GM03348 (cell line): ENCODE data around the gene DYRK2.

Source experiments
- DNase-seq: peaks from one replicate; pipeline ENCODE4 v3.0.0; 2012; ENCODE audit warnings: low spot score

The DYRK2 gene

GRCh38 chr12:67646775-67647174 is 1.8 kb upstream of the DYRK2 start:
- DNase-seq = no peak

DNA sequence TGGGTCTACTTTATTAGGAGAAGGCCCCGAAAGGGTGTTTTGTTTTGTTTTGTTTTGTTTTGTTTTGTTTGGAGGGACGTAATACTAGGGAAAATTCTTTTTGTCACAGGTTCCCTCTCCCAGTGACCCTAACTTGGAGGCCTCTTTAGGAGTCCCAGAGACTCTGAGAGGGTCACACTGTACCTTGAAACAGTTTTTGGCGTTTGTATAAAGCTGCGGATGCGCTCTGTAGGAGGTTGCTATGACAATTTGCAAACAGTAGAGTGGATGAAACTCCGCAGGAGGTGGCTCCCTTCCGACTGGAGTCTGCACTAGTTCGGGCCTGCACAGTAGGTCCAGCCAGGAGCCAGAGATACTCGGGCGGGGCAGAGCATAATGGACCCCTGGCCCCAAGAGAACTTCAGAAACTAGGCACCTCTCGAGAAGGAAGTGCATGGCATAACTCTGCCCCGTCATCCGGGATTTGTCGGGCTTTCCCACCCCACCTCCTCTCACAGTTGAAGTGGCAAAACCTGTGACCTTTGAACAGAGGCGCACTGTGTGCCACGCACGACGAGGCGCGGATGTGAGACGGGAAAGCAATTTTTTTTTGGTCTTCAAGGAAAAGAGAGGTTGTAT is 1.3 kb upstream of the DYRK2 start:
- DNase-seq = no peak

DNA sequence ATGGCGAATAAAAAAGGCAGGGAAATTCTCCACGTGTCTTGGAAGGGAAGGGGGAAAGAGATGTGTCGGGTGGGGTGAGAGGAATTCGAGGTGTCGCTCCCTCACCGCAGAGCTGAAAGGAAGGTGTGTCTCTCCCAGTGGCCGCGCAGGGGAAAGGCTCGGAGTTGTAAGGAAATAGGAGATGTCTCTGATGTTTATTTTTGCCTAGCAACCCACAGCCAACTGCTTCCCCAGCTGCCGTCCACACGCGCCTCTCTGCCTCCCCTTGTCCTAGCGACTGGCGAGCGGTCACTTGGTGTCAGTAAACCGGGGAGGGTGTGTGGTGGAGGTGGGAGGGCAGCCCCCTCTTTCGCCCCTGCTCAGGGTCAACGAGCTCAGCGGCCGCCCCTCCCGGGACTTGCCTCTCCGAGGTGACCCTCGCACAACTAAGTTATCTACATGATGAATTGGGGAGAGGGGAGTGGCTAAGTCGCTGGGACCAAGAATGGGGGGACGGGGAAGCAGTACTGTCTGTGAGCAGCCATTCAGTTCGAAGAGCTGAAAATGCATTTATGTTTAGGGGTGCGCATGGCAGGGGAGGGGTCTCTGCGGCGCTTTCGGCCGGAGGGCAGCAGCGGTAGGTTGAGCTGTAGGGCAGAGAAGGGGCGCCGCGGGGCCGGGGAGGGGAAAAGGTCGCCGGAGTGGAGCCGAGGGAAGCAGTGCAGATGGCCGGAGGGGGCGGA is 585 bp upstream of the DYRK2 start:
- DNase-seq = peak; percentile 86

DNA sequence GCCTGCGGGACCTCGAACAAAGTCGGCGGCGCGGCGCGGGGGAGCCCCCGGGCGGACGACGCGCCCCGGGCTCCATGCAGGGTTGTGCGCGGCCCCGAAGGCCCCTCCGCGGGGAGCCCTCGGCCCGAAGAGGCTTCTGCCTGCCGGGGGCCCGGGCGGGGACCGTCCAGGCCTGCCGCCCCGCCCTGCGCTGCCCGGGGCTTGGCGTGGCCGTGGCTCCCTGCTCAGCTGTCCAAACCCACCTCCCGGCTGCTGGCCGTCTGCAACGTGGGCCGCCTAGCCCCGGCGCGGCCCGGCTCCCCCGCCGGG is 670 bp downstream of the DYRK2 start:
- DNase-seq = peak; percentile 64

DNA sequence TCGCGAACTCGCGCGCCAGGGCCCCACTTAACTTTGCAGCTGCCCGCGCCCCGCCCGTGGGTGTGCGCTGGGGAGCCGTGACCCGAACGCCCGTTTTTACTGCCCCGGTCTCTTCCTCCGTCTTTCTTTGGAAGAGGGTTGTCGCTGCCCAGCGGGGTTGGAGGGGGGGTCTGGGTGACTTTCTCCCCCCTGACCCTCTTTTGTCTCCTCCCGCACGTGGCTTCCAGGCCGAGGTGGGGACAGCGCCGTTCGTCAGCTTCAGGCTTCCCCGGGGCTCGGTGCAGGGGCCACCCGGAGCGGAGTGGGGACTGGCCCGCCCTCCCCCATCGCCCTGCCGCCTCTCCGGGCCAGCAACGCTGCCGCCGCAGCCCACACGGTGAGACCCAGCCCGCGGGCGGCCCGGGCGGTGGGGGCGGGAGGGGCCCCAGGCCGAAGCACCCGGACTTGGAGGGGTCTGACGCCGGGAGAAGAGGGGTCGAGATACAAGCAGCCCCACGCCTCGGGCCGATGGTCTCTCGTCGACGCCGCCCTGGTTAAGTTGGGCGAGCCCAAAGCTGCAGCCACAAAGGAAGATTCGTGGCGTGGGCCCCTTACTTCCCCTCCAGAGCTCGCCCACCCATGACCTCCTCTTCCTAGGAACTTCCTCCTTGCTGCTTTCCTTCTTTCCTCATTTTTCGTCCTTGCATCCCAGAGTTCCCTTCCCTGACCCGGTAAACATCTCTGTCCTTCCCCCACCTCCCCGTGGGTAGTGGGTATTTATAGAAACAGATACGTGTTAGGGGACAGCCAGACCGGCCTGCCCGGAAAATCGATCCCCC is 1.2 kb downstream of the DYRK2 start:
- DNase-seq = peak; percentile 68

- DNase-seq = no peak
Observed at GRCh38 chr12:67650388-67651131, 2.0 kb downstream of the DYRK2 start.

DNA sequence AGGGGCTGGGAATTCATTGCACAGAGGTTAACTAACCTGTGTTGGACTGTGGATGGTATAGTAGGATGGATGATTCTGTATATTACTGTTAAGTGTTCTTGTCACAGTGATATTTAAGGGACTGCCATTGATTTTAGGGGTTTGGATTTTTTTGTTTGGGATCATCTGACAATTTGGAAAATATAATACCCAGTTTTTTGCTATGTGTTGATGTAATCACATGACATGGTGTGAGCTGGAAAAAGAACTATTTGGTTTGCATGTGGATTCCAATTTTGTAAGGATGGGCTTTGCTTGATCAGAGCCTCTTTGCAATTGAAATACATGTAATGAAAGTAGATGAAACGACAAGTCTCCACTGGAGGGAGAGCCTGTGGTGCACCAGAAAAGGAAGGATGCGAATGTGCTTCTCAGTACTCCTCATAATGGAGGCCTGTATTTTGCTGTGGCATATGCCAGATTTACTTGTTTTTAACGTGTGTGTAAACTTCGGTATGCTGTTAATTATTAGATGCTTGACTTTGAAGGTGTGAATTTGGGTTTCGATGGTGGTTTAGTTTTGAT is 2.7 kb downstream of the DYRK2 start:
- DNase-seq = peak; percentile 56

DNA sequence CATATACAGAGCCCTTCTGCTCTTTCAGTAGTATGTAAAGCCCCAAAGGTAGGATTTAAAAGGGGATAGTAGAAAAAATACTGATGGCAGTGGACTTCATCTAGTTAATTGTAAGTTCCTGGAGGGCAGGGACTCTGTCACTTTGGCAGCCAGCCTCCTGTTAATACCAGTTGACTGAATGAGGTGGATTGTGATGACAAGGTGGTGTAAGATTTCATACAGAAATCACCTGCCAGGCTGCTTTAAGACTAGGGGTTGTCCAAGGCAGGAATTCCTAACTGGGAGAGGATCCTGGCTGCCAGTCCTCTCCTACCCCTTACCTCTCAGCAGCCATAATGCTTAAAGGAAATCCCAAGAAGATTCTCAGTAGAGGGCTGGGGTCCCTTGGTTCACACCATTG is 7.3 kb downstream of the DYRK2 start:
- DNase-seq = no peak

GRCh38 chr12:67656251-67656650 is 7.7 kb downstream of the DYRK2 start:
- DNase-seq = no peak

- DNase-seq = no peak
Observed at GRCh38 chr12:67658486-67658885, 9.9 kb downstream of the DYRK2 start.

DNA sequence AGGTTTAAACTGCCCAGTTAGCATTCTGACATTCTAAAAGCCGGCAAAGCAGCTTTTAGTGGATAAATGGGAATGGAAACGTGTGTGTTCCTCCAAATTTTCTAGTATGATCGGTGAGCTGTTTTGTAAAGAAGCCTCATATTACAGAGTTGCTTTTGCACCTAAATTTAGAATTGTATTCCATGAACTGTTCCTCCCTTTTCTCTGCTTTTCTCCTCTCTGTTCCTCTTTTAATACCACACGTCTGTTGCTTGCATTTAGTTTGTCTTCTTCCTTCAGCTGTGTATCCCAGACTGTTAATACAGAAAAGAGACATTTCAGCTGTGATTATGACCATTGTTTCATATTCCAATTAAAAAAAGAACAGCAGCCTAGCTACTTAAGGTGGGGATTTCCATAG is 10.7 kb downstream of the DYRK2 start:
- DNase-seq = no peak

GRCh38 chr12:67661311-67662021 is 12.9 kb downstream of the DYRK2 start:
- DNase-seq = peak; percentile 29

DNA sequence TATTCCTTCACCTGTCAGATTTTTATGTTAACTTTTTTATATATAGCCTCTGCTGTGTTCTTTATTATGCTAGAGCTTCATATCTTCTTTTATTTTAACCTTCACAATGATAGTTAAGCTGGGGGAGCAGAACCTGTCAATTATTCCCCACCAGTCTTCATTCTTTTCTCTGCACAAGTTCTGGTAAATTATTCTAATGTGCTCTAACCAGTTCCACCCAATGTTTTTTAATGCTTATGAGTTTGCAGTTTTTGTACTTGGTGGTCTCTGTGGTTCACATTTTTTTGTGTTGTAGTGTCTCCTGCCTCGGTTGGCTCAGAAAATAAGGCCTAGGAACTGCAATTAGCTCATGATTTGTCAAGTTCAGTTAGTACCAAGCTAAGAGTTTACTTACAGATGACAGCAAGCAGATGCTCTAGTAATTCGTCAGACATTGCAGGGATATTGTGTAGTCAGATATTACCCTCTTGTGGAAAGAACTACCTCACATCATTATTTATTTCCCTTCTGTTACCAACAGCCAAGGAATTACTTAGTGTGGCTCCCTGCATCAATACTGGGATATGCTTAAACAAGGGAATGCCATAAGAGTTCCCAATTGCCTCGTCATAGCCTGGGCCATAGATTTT is 14.5 kb downstream of the DYRK2 start:
- peak; percentile 47 for DNase-seq

GRCh38 chr12:67664171-67664570 is 15.6 kb downstream of the DYRK2 start:
- no peak for DNase-seq

DNA sequence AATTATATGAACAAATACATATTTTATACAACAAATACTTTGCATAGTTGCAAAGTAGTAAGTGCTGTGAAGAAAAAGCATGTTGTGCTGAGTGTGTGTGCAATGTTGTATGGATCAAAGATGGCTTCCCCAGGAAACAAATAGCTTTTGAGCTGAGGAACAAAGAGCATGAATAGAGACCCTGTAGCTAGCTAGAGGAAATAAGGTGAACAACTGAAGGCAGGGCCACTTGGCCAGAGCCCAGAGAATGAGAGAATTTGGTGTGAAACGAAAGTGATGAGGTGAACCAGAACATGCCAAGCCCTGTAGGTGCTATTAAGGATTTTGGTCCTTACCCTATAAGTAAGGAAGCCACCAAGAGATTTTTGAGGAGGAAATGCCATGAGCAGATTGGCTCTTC is 17.1 kb downstream of the DYRK2 start:
- no peak for DNase-seq

DNA sequence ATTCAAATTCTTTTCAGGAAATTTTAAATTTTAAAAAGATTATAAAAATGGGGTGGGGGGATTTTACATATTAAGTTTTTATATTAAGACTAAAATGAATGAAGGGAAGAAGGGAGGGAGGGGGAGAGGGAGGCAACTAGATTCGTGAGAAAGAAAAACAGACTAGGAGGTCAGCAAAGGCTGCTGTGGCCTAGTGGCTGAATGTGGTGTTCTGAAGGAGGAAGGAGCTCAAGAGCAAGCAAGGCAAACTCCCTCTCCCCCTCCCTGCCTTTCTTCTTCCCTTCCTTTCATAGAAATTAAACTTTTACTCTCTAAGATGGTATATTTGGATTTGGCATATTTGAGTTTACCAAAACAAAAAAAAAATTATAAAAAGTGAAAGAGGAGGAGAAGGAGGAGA is 18.1 kb downstream of the DYRK2 start:
- no peak for DNase-seq

GRCh38 chr12:67667276-67668073 is 18.9 kb downstream of the DYRK2 start:
- no peak for DNase-seq

- no peak for DNase-seq
Observed at GRCh38 chr12:67669217-67669933, 20.8 kb downstream of the DYRK2 start.

DNA sequence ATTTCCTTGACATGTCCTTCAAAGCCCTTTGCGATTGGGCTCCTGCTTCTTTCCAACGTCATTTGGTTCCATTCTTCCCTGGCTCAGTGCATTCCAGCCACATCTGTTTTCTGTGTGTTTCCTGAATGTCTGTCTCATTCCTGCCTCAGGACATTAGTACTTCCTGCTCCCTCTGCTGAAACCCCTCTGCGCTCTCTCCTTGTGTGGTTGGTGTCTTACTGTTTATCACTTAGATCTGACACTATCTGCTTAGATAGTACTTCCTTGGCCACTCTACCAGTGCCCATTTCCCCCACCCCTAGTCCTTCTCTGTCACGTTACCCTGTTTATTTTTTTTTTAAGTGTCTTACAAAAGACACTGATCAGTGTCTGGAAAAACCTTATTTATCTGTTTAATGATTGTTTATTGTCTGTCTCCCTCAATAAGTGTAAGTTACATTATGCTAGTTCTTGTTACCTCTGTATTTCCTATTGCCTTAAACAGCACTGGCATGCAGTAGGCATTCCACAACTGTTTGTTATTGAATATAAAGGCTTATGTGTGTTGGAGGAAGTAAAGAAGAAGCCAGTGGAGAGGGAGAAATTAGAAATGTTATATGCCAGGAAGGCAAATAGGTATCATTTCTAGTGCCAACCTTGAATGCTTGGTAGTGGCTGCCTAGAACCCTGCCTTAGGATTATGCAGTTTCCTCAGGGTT is 21.5 kb downstream of the DYRK2 start:
- DNase-seq = no peak
